DMS153 treated with DMSO at 0.1 percent for 48 hours (cell line): ENCODE results near the gene CYTH3.
"Not testable (repeated sequence)": the region's sequence is repeated elsewhere in the genome, so short reads cannot be mapped to it uniquely, and the experiment has no call there.

ENCODE experiments used
- DNase-seq: peaks from one replicate; lab custom pipeline; 2025; ENCODE audit not compliant: unreplicated experiment; lab: John Stamatoyannopoulos, UW

CYTH3 gene

DNA sequence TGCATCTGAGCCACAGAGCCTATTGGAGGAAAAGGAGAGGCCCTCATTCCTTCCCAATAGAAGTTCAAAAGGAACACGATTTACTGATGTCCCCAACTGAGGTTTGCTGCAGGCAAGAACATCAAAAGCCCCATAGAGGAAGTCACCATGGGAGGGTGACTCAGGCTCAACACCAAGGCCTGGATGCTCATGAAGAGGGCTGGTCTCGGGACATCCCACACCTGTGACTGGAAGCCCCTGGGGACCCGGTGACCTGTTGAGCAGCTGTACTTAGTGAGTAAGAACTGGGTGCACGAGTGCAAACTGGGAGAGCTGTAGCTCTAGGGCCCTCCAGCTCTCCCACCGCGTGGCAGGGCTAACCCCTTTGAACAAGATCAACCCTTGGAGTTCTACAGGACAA is 38.0 kb downstream of the CYTH3 start:
- no peak for DNase-seq

DNA sequence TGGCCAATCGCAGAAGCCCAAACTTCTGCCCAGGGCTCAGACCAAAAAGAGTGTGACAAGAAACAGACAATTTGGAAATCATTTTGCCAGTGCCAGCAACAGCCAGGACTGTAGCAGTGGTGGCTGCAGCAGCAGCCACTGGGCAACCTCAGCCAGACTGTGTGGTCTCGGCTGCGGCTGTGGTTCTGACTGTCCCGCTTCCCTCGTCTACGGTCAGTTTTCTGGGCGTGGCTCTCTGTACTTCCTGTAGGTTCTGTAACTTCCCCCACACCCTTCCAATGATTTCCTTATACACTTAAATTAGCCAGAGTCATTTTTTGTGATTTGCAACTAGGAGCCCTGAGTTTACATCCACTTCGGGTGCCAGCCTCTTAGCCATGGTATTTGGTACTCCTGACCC is 39.9 kb downstream of the CYTH3 start:
- DNase-seq = no peak

DNA sequence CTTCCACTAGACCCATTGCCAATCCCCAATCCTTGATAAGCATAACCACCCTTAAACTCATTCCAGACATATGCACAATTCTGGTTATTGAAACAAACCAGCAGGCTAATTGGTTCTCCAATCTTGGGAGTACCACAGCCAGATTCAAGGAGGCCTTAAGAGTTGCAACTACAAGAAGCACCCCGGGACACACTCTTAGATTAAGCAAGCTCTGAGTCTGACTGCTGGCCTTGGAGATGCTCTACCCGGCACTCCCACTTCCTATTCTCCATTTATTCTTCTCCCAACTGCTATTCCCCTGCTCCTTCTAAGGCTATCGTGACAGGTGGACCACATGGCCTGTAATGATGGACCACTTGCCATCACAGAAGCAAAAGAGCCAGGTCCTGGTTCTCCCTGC is 40.3 kb downstream of the CYTH3 start:
- no peak for DNase-seq

DNA sequence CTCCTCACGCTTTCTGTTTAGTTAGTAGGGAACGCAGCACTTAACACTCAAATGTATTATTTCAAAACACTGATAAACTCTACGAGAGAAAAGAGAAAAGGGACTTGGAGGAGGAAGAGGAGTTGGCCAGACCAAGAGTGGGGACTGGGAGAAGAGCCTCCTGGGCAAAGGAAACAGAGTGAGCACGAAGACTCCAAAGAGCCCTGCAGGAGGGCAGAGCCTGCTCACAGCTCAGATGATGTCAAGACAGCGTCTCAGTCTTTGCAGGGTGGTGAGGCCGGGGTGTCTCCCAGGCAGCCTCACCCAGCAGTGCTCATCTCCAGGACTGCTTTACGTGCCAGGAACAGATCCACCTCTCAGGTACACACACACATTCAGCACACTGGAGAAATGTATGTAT is 41.2 kb downstream of the CYTH3 start:
- no peak for DNase-seq

DNA sequence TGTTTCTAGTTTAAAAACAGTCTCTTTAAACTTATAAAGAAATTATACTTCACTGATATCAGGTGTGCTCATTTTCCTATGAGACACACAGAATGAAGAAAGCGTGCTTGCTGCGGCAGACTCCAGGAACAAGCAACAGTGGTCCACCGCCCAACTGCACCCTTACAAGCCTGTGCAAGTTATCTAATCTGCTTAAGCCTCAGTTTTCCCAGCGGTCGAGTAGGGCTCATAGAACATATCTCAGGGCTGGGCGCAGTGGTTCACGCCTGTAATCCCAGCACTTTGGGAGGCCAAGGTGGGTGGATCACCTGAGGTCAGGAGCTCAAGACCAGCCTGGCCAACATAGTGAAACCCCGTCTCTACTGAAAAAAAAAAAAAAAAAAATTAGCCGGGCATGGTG is 43.1 kb downstream of the CYTH3 start:
- DNase-seq = not testable (repeated sequence)

DNA sequence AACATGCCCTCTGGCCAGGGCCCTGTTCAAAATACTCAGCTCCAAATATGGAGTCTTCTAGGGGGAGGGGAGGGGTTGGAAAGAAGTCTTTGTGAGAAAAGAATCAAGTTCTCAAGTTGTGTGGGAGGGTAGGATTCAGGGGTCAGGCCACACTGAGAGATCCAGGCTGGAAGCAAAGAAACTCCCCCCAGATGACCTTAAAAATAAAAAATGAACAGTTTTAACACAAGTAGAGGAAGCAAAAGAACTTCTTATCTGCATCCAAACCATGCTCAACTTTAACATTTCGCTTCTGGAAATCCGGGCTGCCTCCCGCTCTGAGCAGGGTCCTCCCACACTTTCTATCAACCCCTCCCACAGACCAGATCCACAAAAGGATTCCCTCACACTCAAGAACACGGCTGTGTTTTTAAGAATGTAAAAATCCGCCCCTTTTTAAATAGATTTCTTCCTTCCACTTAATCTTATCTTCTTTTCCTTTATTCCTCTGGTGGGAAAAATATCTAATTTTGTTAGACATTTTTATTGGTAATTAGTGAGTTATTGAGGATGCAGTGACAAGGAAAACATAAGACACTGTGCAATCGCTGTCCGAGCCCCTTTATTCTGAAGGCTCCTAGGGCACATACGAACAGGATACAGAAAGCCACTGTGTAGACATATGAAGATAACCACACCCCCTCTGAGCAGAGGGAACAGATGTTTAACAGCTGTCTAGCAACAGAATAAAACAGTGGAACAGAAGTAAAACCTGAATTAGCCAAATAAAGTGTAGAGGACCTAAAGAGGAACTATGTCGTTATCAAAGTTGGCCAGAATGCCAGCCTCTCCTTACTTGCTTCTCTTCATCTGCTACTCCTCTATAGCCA is 43.8 kb downstream of the CYTH3 start:
- DNase-seq = no peak

DNA sequence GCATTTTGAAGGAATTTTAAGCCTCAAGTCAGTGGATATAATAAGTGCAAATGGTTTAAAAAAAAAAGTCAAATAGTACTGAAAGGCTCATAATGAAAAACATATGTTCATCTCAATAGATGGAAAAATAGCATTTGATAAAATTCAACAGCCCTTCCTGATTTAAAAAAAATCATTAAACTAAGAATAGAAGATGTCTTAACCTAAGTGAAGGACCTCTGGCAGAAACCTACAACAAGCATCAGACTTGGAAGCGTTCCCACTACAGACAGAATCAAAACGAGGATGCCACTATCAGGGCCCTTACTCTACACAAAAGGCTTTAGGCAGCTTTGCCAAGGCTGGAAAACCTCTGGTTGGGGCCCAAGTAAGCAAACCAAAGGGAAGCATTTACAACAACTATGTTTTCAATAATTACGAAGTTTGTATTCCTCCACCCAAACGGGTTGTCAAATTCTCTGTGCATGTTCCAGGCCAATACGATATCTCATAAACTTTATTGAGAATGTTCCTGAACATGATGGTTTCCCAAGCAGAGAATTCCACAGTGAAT is 45.1 kb downstream of the CYTH3 start:
- no peak for DNase-seq

DNA sequence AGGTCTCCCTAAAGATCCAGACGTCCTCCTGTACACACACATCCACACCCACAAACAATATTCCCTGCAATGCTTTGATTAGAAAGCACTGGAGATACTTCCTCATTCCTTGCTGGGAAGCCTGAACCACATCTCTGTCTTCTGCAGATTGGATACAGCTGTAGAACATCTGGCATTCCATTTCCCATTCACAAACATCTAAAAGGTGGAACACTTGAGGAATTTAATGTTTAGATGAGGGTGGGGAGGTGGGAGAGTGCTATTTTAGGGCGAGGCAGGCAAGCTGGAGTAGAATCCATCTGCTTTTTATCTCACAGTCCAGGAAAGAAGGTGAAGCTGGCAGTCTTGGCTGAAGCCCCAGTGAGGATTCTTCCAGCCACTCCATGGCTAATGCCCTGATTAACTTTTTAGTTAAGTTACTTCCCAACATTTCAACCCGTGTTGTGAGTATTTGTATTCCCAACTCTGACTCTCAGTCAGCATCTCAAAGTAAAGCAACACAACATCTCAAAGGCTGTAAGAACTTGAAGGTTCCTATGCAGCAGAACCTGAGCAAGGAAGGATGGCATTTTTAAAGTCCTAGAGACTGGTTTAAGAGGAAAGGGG is 46.1 kb downstream of the CYTH3 start:
- no peak for DNase-seq

DNA sequence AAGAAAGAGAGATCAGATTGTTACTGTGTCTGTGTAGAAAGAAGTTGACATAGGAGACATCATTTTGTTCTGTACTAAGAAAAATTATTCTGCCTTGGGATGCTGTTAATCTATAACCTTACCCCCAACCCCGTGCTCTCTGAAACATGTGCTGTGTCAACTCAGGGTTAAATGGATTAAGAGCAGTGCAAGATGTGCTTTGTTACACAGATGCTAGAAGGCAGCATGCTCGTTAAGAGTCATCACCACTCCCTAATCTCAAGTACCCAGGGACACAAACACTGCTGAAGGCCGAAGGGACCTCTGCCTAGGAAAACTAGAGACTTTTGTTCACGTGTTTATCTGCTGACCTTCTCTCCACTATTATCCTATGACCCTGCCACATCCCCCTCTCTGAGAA is 49.0 kb downstream of the CYTH3 start:
- not testable (repeated sequence) for DNase-seq

DNA sequence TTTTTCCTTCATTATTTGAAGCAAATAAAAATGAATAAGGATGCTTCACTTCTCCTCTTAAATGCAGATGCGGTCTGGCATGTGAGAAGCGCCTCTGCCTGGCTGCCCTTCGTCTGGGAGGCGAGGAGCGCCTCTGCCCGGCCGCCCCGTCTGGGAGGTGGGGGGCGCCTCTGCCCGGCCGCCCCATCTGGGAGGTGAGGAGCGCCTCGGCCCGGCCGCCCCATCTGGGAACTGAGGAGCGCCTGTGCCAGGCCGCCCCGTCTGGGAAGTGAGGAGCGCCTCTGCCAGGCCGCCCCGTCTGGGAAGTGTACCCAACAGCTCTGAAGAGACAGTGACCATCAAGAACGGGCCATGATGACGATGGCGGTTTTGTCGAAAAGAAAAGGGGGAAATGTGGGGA is 49.4 kb downstream of the CYTH3 start:
- DNase-seq = not testable (repeated sequence)

DNA sequence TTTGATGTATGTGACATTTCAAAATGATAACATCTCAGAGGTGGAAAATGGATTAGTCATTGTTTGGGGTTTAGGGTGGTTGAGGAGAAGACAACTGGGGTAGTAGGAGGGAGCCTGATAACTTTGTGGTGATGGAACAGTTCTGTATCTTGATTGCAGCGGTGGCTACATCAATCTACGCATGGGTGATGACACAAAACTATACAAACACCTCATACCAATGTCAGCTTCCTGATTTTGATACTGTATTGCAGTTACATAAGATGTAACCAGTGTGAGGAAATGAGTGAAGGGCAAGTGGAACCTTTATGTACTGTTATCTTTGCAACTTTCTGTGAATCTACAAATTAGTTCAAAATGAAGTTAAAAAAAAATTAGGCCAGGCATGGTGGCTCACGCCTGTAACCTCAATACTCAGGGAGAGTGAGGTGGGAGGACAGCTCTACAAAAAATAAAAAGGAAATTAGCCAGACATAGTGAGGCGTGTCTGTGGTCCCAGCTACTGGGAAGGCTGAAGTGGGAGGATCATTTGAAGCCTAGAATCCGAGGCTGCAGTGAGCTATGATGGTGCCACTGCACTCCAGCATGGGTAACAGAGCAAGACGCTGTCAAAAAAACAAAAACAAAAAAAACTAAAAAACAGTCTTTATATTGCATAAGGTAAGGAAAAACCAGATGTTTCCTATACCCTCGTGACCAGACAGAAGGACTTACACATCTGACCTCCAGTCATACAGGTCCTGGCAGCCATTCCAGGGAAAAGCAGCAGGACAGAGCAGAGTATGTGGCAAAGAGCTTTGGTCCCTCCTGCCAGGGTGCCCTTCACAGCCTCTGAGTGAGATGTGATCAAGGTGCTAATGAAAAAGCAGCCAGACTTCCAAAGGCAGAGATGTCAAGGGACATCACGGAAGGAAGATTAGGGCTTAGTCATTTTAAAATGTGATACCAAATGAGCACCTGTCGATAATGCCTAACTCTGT is 50.8 kb downstream of the CYTH3 start:
- no peak for DNase-seq

DNA sequence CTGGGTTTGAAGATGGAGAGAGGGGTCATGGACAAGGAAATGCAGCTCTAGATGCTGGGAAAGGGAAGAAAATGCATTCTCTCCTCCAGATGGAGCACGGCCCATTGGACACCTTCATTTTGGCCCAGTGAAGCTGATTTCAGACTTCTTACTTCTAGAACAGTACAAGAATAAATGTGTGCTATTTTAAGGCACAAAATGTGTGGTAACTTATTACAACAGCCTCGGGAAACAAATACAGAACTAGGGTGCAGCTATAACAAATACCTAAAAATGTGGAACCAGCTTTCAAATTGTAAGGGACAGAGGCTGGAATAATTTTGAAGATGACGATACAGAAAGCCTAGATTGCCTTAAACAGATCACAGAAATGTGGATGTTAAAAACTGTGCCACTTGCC is 54.1 kb downstream of the CYTH3 start:
- no peak for DNase-seq

DNA sequence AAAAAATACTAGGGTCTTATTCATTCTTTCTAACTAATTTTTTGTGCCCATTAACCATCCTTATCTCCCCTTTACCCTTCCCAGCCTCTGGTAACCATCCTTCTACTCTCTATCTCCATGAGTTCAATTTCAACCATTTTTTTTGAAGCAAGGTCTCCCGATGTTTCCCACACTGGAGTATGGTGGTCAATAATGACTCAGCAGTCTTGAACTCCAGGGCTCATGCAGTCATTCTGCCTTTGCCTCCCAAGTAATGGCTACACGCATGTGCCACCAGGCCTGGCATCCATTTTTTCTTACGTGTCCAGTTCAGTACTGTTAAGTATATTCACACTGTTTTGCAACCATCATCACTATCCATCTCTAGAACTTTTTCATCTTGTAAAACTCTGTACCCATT is 60.4 kb downstream of the CYTH3 start:
- no peak for DNase-seq

DNA sequence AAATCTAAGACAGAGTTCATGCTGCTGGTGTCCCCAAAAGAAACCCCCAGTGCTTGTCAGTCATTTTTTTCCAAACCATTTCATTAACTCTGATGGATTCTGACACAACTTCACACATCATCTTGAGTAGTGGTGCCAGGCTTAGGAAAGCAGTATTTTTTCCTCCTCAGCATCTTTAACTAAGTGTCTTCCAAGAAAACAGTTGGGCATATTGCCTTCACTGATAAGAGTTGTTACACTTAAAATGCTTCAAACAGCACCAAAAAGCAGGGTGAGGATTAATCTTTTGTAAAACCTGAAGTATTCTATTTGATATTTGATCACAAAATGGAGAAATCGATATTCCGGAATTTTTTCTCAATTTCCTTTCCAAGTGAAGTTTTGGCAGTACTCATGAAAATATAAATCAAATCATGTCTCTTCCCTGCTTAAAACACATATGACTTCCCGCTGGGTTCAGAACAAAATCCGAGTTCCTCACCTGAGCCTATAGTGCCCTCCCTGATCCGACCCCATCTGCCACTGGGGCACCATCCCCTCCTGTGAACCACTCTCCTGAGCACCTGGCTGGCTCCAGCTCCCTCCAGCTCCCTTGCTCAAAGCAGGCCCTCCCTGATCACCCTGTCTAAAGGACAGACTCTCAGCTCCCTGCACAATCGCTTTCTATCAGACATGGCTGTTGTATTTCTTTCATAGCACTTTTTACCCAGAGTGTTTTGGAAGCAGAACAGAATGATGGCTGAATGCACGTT is 61.6 kb downstream of the CYTH3 start:
- DNase-seq = no peak

DNA sequence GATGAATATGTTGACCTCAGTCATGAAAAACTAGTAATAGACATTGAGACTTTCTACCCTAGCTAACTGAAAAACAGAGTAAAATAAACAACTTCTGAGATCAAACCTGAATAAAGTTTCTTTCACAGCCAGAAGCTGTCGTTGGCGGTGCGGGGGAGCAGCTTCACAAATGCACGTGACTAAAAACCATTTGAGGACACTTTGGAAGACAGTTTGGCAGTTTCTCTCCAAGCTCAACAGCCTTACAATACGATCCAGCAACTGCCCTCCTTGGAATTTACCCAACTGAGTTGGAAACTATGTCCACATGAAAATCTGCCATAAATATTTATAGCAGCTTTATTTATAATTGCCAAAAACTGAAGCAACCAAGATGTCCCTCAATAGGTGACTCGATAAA is 63.1 kb downstream of the CYTH3 start:
- DNase-seq = no peak

DNA sequence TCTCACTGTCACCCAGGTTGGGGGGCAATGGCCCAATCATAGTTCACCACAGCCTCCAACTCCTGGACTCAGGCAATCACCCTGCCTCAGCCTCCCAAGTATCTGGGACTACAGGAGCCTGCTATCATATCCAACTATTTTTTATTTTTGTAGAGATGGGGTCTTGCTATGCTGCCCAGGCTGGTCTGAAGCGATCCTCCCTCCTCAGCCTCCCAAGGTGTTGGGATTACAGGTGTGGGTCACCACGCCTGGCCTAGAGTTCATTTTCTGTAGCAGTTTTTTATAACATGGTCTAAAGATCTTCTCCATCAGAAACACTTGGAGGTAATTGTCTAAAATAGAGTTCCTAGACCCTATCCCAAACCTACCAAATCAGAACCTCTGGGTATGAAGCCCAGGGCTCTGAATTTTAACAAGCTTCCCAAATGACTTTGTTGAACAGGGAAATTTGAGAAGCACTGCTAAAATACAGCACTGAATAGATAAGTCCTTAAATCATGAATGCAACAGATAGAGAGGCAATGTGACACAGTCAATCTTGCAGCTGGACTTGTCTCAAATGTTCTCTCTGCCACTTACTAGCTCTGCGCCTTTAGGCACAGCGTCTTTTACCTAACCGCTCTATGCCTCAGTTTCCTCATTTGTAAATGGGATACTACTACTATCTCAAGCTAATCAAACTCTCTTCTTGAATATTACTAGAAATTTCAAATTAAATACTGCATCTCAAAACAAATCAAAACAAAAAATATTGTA is 63.7 kb downstream of the CYTH3 start:
- DNase-seq = no peak

DNA sequence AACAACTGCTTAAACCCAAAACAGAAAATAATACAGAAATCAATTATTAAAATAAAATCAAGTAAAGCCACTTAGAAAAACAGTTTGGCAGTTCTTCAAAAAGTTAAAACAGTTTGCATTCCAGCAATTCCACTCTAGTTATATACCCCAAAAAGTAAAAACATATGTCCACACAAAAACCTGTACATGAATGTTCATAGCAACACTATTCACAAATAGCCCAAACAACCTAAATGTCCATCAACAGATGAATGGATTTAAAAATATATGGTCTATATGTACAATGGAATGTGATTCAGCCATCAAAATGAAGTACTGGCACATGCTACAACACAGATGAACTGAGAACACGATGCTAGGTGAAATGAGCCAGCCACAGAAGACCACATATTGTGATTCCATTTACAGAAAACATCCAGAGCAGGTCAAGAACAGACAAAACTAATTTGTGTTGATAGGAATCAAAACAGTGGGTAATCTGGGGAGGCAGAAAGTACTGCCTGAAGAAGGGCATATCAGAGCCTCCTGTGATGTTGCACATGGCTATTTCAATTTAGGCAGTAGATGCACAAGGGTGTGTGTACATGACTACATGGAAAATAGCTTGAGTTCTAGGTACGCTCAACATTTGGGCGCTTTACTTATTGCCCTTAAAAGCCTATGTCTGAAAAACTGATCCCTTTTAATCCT is 66.3 kb downstream of the CYTH3 start:
- DNase-seq = no peak

DNA sequence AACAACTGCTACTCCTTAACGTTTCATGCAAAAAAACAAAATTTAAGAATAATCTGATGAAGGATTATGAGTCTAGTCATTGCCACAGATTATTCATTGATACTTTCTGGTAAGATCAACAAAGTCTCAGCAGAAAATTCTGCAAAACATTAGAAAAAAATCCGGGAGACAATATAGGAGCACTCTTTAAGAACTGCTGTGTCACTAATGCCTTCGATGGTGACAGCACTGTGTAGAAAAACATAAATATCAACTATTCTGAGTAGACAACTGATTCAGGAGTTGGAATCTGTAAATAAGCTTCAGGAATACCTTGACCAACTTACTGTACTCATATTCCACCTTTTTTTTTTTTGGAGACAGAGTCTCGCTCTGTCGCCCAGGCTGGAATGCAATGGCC is 69.0 kb downstream of the CYTH3 start:
- DNase-seq = no peak

DNA sequence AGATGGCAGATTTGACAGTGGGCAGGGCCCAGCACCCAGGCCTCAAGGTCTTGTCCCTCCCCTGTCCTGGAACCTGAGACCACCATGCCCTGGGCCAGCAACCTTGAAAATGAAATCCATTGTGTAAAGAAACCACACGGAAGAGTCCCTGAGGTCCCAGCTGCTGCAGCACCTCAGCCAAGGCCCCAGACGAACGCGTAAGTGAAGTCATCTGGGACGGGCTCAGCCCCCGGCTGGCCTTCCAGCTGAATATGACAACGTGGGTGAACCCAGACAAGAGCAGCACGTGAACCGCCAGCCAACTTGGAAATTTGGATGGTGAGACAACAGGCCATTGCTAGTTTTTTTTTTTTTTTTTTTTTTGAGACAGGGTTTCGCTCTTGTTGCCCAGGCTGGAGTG is 70.3 kb downstream of the CYTH3 start:
- DNase-seq = no peak
